HepG2 (cell line): ENCODE measurements around the gene GREM1. TPM values are rescaled to one million over a fixed set of nuclear protein-coding genes. Genes with fewer than 3 reads are reported as not detected.

Experiments
- ATAC-seq: fragments of 200-7000 bp; cut with Tn5 transposase; 3 replicates; pipeline ENCODE4 v1.9.1; 2020; ENCODE audit warnings: mild to moderate bottlenecking, moderate library complexity
- BruUV-seq: library from RNA; stranded (reverse); fragments of 400-500 nt; replicated peaks from 2 replicates; lab custom pipeline; 2021; lab: Mats Ljungman, UMichigan
- CTCF ChIA-PET: fragments of 300-600 bp; formaldehyde crosslinking; extraction: SDS; loops from one replicate; lab custom pipeline; 2021; ENCODE audit warnings: low total read pairs, inconsistent platforms, low intra/inter-chr PET ratio; lab: Yijun Ruan, JAX
- POLR2A ChIA-PET: fragments of 350-600 bp; sonication (Branson Sonifier 250); formaldehyde crosslinking; loops from one replicate; lab custom pipeline; 2020; ENCODE audit warnings: antibody characterized with exemption, inconsistent platforms; lab: Yijun Ruan, JAX
- DNase-seq: peaks from one replicate; pipeline ENCODE4 v3.0.0-alpha.2; 2015; ENCODE audit warnings: low spot score
- FAIRE-seq: peaks from 3 replicates; lab custom pipeline; 2011; peaks lifted over from hg19 to GRCh38; lab: Jason Lieb, UNC
- H2AFZ ChIP-seq: one replicate; pipeline ENCODE4 v1.6.1; 2011; ENCODE audit warnings: low read length, inconsistent platforms
- H3K27ac ChIP-seq: fragments of 300-600 bp; 3 replicates; pipeline ENCODE4 v1.8.0; 2011; ENCODE audit warnings: mixed run types, mild to moderate bottlenecking, mixed read lengths, low read length, inconsistent platforms; ENCODE audit not compliant: insufficient read depth; ENCODE audit errors: extremely low read length
- H3K27me3 ChIP-seq, 2 experiments: fragments of 200-600 bp in 1 of 2; 2 replicates in 1 of 2; 3 replicates in 1 of 2; pipeline versions ENCODE4 v1.6.0 to v1.8.0; 2011; ENCODE audit warnings: low read length in 2 of 2, mild to moderate bottlenecking in 2 of 2, moderate library complexity in 2 of 2, inconsistent platforms in 1 of 2; ENCODE audit not compliant: insufficient read depth in 2 of 2, control insufficient read depth in 1 of 2
- H3K36me3 ChIP-seq, 2 experiments: fragments of 200-600 bp in 1 of 2; replicated peaks in 1 of 2; 2 replicates in 1 of 2; 3 replicates in 1 of 2; pipeline versions ENCODE4 v1.5.1 to v1.8.0; 2011; ENCODE audit warnings: low read length in 2 of 2, inconsistent platforms in 1 of 2; ENCODE audit not compliant: insufficient read depth in 2 of 2, control insufficient read depth in 1 of 2
- H3K4me1 ChIP-seq: 2 replicates; pipeline ENCODE4 v1.5.1; 2012; ENCODE audit warnings: low read length, inconsistent platforms; ENCODE audit not compliant: insufficient read depth
- H3K4me2 ChIP-seq: 2 replicates; pipeline ENCODE4 v1.6.0; 2011; ENCODE audit warnings: low read depth, low read length, inconsistent platforms
- H3K4me3 ChIP-seq, 3 experiments: fragments of 200-600 bp in 1 of 3; sonication (generic), shearing (Covaris generic) in 1 of 3; replicated peaks in 1 of 3; 2 replicates each; pipeline ENCODE4 v1.5.1; 2011 to 2016; ENCODE audit warnings: low read length in 3 of 3, inconsistent platforms in 2 of 3, low read depth in 2 of 3, mild to moderate bottlenecking in 2 of 3, control low read depth in 1 of 3, mixed read lengths in 1 of 3; ENCODE audit not compliant: insufficient read depth in 1 of 3
- H3K79me2 ChIP-seq: one replicate; pipeline ENCODE4 v1.6.1; 2011; ENCODE audit warnings: low read length, inconsistent platforms; ENCODE audit not compliant: insufficient read depth
- H3K9ac ChIP-seq: 2 replicates; pipeline ENCODE4 v1.6.0; 2011; ENCODE audit warnings: mild to moderate bottlenecking, low read depth, low read length, inconsistent platforms; ENCODE audit not compliant: insufficient read depth
- H3K9me3 ChIP-seq: 2 replicates; pipeline ENCODE4 v1.5.1; 2012; ENCODE audit warnings: mild to moderate bottlenecking, low read length
- H4K20me1 ChIP-seq: 2 replicates; pipeline ENCODE4 v1.6.0; 2011; ENCODE audit warnings: inconsistent platforms, mild to moderate bottlenecking, low read length, moderate library complexity; ENCODE audit not compliant: insufficient read depth
- AFF4 ChIP-seq: sonication (generic); formaldehyde crosslinking; IDR thresholded peaks from 2 replicates; pipeline ENCODE4 v1.4.0; 2020; ENCODE audit warnings: missing genetic modification reagents
- ELF4 ChIP-seq: sonication (generic); formaldehyde crosslinking; IDR thresholded peaks from 2 replicates; pipeline ENCODE4 v1.5.0; 2020; ENCODE audit warnings: missing genetic modification reagents, mild to moderate bottlenecking, moderate library complexity, borderline replicate concordance
- ETV6 ChIP-seq: sonication (generic); formaldehyde crosslinking; conservative IDR thresholded peaks from 2 replicates; pipeline ENCODE4 v1.4.0; 2020; ENCODE audit warnings: missing genetic modification reagents
- FOSL2 ChIP-seq: sonication (generic); formaldehyde crosslinking; IDR thresholded peaks from 2 replicates; pipeline ENCODE4 v1.4.0; 2020; ENCODE audit warnings: missing genetic modification reagents
- NFIB ChIP-seq: sonication (generic); formaldehyde crosslinking; IDR thresholded peaks from 2 replicates; pipeline ENCODE4 v1.9.0; 2021; ENCODE audit warnings: missing genetic modification reagents, mild to moderate bottlenecking, borderline replicate concordance
- REPIN1 ChIP-seq: sonication (generic); formaldehyde crosslinking; IDR thresholded peaks from 2 replicates; pipeline ENCODE4 v1.8.0; 2022; ENCODE audit warnings: missing genetic modification reagents, low read depth, mild to moderate bottlenecking, borderline replicate concordance
- RFXAP ChIP-seq: sonication (generic); formaldehyde crosslinking; IDR thresholded peaks from 2 replicates; pipeline ENCODE4 v1.4.0; 2020; ENCODE audit warnings: missing genetic modification reagents, borderline replicate concordance
- TARDBP ChIP-seq: sonication (generic); formaldehyde crosslinking; IDR thresholded peaks from 2 replicates; pipeline ENCODE4 v1.8.0; 2022; ENCODE audit warnings: mild to moderate bottlenecking, missing genetic modification reagents
- ZBTB38 ChIP-seq: sonication (generic); formaldehyde crosslinking; IDR thresholded peaks from 2 replicates; pipeline ENCODE4 v1.5.1; 2020; ENCODE audit warnings: mild to moderate bottlenecking, missing genetic modification reagents
- ZC3H13 ChIP-seq: sonication (generic); formaldehyde crosslinking; IDR thresholded peaks from 2 replicates; pipeline ENCODE4 v1.8.1; 2023; ENCODE audit warnings: mild to moderate bottlenecking, missing genetic modification reagents, moderate library complexity
- ZIK1 ChIP-seq: sonication (generic); formaldehyde crosslinking; IDR thresholded peaks from 2 replicates; pipeline ENCODE4 v1.5.0; 2020; ENCODE audit warnings: mild to moderate bottlenecking, low read depth, missing genetic modification reagents, borderline replicate concordance
- ZNF256 ChIP-seq: sonication (generic); formaldehyde crosslinking; conservative IDR thresholded peaks from 2 replicates; pipeline ENCODE4 v1.4.0; 2020; ENCODE audit warnings: missing genetic modification reagents
- ZNF720 ChIP-seq: sonication (generic); formaldehyde crosslinking; IDR thresholded peaks from 2 replicates; pipeline ENCODE4 v1.4.0; 2020; ENCODE audit warnings: missing genetic modification reagents
- WGBS: methylation state at CpG from one replicate; pipeline ENCODE4 v1.1.6; 2017; ENCODE audit warnings: low lambda C conversion rate; 5-methylcytosine and 5-hydroxymethylcytosine counted together
- in situ Hi-C: cut with HindIII; loops from 2 replicates; pipeline ENCODE4 v1.10.0; 2017; ENCODE audit warnings: low pct_unique_long_range_greater_than_20kb; ENCODE audit not compliant: extremely low pct_ligation_motif_present
- intact Hi-C: fragments of 100-400 bp; cut with micrococcal nuclease; formaldehyde crosslinking; loops from one replicate; pipeline ENCODE4 v1.10.0; 2022; ENCODE audit not compliant: unreplicated experiment
- polyA plus RNA-seq, 8 experiments: library from polyadenylated mRNA; depleted of rRNA in 3 of 8; stranded (reverse) in 7 of 8; unstranded in 1 of 8; fragments of >200 nt; fragmentation: Illumina TruSeq in 4 of 8; extraction: Trizol in 4 of 8; gene quantifications; 2 replicates each; pipeline versions ENCODE4 v1.2.1 to v1.2.3, GENCODE V29; 2011 to 2016; ENCODE audit warnings: low read depth in 4 of 8, missing spikeins in 1 of 8, mixed read lengths in 1 of 8; ENCODE audit not compliant: insufficient read depth in 1 of 8
- total RNA-seq, 5 experiments: library from RNA; depleted of rRNA; stranded (reverse); fragments of >200 nt; fragmentation: Illumina TruSeq; extraction: Trizol; gene quantifications; 2 replicates each; pipeline ENCODE4 v1.2.3, GENCODE V29; 2016; ENCODE audit warnings: low read depth in 1 of 5

Gene GREM1
- total and polyA plus RNA-seq, 2 of the 13 experiments (the other 11 are each of a cell fraction or from before 2014, with no cell fraction given): 0.02 to 0.08 TPM

- TF ChIP-seq TARDBP (no peak), ZIK1 (CRISPR knock-in tag) (no peak)
- no peaks in the 10 kb centered on the region for H3K9me3 ChIP-seq
- peaks cover 12 to 39% of the 10 kb centered on the region in 2 experiments for H3K27me3 ChIP-seq
- POLR2A ChIA-PET: no interaction called here
- no peak for ATAC-seq
- no peak overlapping the region for H3K4me2 ChIP-seq
- H2AFZ ChIP-seq: no peak overlapping the region
- no peak for DNase-seq
- peaks cover 21% of the 10 kb centered on the region for H3K4me1 ChIP-seq
- FAIRE-seq: no peak
- H3K36me3 ChIP-seq: no peaks in the 10 kb centered on the region
- intact Hi-C loops: no loop called here
- CTCF ChIA-PET: no interaction called here
- no peaks in the 10 kb centered on the region for H3K79me2 ChIP-seq
- no peaks in the 10 kb centered on the region for H4K20me1 ChIP-seq
- no TSS peak for BruUV-seq
- in situ Hi-C loops: no loop called here
- no peak overlapping the region for H3K27ac ChIP-seq
- no peak overlapping the region for H3K9ac ChIP-seq
- H3K4me3 ChIP-seq: no peak overlapping the region
Measured at GRCh38 chr15:32722136-32722535, 4.3 kb downstream of the GREM1 start.

GRCh38 chr15:32723171-32723948 lies 5.6 kb downstream of the GREM1 start:
- H3K27me3 ChIP-seq: peaks cover 6 to 28% of the 10 kb centered on the region in 2 experiments
- in situ Hi-C loops (no loop called here), intact Hi-C loops (no loop called here)
- WGBS: 69% methylated on average over 2 of the region's 2 CpGs
- H3K79me2 ChIP-seq: no peaks in the 10 kb centered on the region
- H3K9ac ChIP-seq: no peak overlapping the region
- H3K27ac ChIP-seq: no peak overlapping the region
- no peaks in the 10 kb centered on the region for H3K36me3 ChIP-seq
- POLR2A ChIA-PET: no interaction called here
- ATAC-seq (no peak), DNase-seq (no peak), FAIRE-seq (no peak)
- no peak overlapping the region for H2AFZ ChIP-seq
- CTCF ChIA-PET: no interaction called here
- no peak for TF ChIP-seq ETV6 (CRISPR knock-in tag)
- TF ChIP-seq ZC3H13 (CRISPR knock-in tag): no peak
- no peak for TF ChIP-seq REPIN1
- TF ChIP-seq RFXAP (CRISPR knock-in tag): no peak
- no peak for TF ChIP-seq NFIB
- no peak for TF ChIP-seq AFF4 (CRISPR knock-in tag)
- TF ChIP-seq FOSL2 (CRISPR knock-in tag): no peak
- no peak for TF ChIP-seq ZNF256
- no peak for TF ChIP-seq ZBTB38 (CRISPR knock-in tag)
- no peak for TF ChIP-seq ZNF720 (CRISPR knock-in tag)
- TF ChIP-seq ELF4 (CRISPR knock-in tag): no peak
- peaks cover 15% of the 10 kb centered on the region; the same call in 1 of the 2 replicates for H3K4me1 ChIP-seq
- no peaks in the 10 kb centered on the region for H4K20me1 ChIP-seq
- no peak overlapping the region for H3K4me2 ChIP-seq
- no TSS peak for BruUV-seq
- H3K9me3 ChIP-seq: no peaks in the 10 kb centered on the region
- no peak overlapping the region for H3K4me3 ChIP-seq
